HG02938 (cell line): Measurements from ENCODE around the gene ANGPTL8.

ENCODE experiments used
- ATAC-seq: cut with Tn5 transposase; IDR thresholded peaks from one replicate; pipeline ENCODE4 v1.9.1; 2021; ENCODE audit warnings: mild to moderate bottlenecking, moderate library complexity; ENCODE audit not compliant: unreplicated experiment

Gene ANGPTL8

GRCh38 chr19:11239377-11240000 lies at the start of gene ANGPTL8:
ANGPTL8 (plus strand) TSS chr19:11239619; CDS start chr19:11239638, 19 bp downstream.
- no peak for ATAC-seq

- ATAC-seq: no peak
Measured at GRCh38 chr19:11190501-11190900, 48.9 kb upstream of the ANGPTL8 start.

- ATAC-seq: no peak
Measured at GRCh38 chr19:11191273-11191755, 48.1 kb upstream of the ANGPTL8 start.

DNA sequence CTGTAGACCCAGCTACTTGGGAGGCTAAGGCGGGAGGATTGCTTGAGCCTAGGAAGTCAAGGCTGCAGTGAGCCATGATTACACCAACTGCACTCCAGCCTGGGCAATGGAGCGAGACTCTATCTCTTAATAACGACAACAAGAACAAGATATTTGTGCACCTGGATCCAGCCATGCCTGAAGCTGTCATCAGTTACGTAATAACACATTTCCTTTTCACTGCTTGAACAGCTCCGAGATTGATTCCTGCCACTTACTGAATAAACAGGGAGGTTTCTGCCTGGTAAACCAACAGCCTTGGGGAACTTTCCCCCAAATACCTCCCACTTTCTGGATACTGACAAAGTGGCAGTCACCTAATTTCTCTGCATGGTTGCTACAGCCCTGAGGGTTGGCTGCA lies 47.5 kb upstream of the ANGPTL8 start:
- no peak for ATAC-seq

DNA sequence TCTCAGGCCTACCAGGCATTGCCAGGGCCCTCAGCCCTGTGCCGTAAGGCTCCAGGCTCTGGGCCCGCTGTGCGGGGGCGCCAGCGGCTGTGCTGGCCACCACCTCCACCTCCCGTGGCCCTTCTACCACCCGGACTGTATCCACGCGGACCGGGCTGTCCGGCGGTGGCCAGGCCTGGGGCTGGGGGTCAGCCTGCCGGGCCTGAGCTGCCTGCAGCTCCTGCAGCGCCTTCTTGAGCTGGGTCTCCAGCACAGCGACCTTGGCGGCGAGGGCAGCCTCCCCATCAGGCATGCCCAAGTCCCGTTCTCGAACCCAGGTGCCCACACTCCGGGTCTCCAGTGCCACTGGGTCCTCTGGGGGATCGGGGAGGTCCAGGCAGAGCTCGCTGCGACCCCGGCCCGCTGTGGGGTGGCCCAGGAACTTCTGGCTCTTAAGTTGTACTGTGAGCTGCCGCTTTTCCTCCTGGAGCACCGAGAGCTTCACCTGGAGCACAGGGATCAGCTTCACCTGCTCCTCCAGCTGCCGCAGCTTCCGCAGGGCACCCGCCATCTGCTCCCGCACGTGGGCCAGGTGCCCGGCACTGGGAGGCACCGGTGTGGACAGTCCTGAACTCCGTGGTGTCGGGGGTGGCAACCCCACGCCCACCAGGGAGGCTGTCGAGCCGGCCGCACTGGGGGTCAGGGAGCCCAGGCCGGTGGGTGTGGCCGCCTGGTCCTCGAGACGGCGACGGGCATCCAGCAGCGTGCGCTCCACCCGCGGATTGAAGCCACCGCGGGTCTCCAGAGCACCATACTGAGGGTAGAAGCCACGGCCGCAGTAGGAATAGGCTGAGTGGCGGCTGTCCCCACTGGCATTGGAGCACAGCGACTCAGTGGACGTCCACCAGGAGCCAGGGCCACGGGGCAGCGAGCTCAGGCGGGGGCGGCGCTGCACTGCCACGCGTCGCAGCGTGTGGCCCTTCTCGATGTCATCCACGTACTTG lies 46.2 kb upstream of the ANGPTL8 start:
- no peak for ATAC-seq

DNA sequence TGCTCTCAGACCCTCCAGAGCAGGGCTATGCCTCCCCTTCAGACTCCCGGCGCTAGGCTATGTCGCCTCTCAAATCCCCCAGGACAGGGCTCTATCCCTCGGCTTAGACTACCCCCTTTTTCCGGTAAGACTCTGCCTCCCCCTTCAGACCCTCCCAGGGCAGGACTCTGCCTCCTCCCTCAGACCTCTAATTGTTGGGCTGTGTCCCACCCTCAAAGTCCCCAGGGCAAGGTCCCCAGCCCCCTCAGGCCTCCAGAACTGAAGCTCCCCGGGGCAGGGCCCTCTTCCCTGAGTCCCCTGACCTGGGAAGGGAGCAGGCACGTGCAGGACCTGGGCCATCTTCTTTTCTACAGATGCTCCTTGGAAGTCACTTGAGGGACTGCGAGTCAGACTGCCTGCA lies 45.2 kb upstream of the ANGPTL8 start:
- ATAC-seq: no peak

DNA sequence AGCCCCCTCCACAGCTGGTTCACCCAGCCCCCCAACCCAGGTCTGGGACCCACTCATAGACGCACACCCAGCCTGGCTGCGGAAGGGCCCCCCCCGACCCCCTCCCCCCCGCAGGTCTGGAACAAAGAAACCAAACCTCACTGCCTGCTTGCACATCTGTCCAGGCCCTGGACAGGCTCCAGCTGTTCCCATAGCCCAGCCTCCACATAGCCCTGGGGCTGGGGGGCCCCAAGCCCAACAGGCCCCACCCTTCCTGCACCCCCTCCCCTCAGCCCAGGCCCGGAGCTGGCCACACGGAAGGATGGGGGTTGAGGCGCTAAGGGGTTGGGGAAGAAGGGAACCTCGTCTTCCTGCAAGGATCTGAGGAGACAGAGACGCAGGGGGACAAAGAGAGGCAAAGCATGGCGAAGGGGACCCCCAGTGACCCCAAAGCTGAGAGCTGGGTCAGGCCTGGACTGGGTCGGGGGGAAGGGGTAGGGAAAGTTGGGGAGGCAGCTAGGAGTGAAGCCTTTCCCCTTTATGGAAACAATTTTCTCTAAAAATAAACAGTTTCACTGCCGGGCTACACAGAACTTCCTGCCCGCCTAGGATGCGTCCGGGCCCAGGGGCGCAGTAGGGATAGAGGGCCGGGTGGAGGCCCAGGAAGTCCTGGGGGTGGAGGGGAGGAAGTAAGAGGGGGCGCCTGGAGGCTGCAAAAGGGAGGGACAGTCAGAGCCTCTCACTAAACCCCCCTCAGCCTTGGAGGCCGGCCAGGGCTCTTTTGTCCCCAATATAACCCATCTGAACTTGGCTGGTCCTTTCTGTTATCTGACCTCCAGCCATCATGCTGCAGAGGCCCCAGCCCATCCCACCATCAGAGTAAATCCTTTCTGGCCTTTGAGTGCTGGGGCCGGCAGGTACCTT lies 44.5 kb upstream of the ANGPTL8 start:
- ATAC-seq: no peak

GRCh38 chr19:11195681-11196080 lies 43.7 kb upstream of the ANGPTL8 start:
- no peak for ATAC-seq

DNA sequence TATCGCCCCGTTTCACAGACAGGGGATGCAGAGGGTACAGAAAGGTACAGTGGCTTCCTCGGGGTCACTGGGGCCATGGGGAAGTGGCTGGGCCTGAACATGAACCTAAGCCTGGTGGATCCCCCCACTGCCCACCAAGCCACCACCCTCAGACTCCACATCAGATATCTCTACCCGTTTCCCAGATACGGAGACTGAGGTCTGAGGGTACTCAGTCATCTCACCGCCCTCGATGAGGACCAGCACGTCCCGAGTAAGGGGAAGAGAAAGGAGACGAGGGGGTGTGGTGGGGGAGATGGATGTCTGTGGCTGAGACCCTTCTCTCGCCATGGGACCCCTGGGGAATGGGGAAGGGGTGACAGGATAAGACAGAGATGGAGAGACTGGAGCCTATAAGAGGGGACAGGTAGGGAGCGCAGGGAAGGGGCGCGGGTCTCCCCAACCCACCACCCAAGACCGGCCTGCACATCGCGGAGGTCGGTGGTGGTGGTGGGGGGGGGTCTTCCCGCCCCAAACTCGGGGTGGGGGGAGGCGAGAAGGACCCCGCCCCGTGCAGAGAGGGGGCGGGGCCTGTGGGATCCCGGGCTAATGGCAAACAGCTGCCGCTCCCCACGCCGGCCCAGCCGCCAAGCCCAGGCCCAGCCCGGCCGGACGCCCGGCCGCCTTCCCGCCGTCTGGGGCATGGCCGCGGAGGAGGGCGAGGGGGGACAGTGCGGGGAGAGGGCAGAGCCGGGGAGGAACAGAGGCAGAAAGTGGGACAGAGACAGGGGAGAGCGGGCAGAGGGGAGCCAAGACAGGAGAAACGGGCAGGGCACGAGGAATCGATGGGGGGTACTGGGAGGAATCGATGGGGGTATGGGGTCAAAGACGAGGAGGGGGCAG lies 42.8 kb upstream of the ANGPTL8 start:
- ATAC-seq: no peak

DNA sequence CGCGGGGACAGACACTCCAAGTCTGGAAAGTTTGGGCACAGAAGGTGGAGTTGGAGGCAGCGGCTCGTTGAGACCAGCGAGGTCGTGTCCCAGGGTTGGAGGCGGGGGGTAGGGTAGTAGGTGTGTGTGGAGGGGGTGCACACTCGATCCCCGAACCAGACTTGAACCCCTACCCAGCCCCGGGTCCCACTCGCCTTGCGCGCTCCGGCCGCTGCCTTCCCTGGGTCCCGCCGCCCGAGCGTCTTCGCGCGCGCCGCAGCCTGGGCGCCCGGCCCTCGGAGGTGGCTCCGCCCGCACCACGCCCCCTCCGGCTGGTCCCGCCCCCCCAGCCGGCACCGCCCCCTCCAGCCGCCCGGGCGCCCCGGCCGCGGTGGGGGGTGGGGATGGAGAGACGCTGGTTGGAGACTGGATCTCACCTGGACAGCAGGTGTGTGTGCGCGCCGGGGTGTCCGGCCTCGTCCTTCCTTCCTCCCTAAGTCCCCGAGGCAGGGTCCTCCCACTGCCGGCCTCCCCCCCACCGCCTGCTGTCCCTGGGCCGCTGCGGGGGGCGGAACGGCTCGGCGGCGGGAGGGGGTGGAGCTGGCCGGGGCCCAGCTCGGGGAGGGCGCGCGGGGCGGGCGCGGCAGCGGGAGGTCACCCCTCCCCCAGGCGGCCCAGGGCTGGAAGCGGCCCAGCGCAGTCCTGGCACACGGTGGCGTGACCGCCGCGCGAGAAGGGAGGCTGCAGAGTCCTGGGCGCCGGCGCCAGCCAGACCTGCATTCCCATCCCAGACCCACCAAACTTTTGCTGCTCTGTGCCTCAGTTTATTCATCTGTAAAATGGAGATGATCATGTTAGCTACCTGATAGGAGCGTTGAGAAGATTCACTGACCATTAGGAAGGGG lies 41.9 kb upstream of the ANGPTL8 start, which contains the start of gene KANK2:
TSS of gene KANK2 (minus strand) at position 255 of the 884 bp plus-strand sequence. CDS start 3,034 bp downstream, outside the sequence.
- ATAC-seq: peak; percentile 60

- no peak for ATAC-seq
Measured at GRCh38 chr19:11198175-11198534, 41.3 kb upstream of the ANGPTL8 start.

DNA sequence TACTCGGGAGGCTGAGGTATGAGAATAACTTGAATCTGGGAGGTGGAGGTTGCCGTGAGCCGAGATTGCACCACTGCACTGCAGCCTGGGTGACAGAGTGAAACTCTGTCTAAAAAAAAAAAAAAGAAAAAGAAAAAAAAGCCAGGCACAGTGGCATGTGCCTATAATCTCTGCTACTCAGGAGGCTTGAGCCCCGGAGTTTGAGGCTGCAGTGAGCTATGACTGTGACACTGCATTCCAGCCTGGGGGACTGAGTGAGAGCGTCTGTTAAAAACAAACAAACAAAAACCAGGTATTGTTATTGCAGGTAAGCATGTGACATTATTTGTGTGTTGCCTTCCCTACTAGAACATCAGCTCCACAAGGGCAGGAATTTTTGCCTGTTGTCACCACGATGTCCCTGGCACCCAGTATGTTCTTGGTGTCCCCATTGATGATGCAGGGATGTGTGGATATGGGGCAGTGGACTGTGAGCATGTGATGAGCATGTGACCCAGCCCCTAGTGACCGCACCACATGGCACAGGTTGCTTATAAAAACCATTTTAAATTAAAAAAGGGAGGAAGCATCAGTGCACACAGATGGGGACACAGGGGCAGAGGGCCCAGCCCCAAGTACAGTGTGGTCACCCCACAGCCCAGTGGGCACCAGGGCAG lies 40.5 kb upstream of the ANGPTL8 start:
- ATAC-seq: no peak

- no peak for ATAC-seq
Measured at GRCh38 chr19:11199517-11199916, 39.9 kb upstream of the ANGPTL8 start.

- ATAC-seq: no peak
Measured at GRCh38 chr19:11200015-11200574, 39.3 kb upstream of the ANGPTL8 start.

- ATAC-seq: no peak
Measured at GRCh38 chr19:11200931-11201330, 38.5 kb upstream of the ANGPTL8 start.

- no peak for ATAC-seq
Measured at GRCh38 chr19:11201791-11202190, 37.6 kb upstream of the ANGPTL8 start.

DNA sequence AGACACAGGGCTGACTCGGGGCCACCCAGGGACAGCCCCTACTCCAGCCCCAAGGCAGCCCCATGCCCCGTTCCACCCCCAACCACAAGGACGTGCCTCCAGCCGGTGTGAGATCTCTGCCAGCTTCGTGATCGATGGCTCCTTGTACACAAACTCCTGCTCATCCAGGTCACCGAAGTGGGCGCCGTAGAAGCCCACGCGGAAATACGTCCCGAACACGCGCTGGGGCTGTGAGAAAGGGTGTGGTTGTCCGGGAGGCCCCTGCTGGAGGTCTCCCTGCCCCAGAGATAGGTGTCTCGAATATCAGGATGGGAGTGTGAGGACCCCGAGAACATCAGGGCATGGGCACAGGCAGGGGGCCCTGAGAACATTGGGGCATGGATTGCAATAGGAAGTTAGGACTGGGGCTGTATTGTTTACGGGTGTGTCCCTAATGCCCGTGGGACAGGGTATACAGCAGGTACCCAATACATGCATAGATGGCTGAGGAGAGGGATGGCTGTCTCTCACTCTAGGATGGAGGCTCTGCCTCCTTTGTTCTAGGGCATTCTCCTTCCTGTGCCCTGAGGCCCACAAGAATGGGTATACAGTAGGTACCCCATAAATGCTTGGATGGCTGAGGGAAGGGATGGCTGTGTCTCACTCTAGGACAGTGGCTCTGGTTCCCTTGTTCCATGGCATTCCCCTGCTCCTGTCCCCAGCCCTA lies 36.8 kb upstream of the ANGPTL8 start:
- no peak for ATAC-seq
